DMS153 (cell line): ENCODE data around the gene PANK1.
A peak's percentile ranks its signal among the peaks of the same experiment; 100 is the strongest.

Experiments
- DNase-seq: peaks from one replicate; lab custom pipeline; 2025; lab: John Stamatoyannopoulos, UW

PANK1 gene

DNA sequence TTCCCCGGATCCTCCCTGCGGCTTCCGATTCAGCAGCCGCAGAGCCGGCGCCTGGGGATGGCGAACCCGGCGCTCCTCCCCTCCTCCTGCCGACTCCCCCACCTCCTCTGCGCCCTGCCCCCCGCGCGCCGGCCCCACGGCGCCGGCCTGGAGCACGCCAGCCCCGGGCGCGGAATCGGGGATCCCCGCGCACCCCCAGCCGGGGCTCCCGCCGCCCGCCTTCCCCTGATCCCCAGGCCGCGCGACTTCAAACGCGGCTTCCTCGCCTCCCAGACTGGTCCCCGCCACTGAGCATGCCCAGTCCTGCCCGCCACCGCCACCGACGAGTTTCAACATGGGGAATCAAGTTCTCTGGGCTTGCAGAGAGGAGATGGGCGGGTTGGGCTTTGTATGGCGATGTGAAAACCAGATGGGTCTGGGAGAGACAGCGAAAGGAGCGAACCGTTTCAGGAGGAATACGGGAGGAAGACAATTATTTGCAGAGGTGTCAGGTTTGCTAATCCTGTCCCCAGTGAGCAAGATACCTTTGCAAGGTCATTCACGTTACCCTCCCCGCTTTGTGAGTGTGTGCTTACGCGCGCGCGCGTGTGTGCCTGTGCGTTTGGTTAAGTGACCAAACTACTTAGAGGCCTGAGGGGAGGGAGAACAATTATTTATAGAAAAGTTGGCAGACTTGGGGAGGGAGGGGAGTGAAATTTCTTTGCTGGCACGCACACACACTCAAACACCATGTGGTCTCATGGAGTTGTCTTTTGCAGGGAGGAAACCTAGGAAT is at the start of gene PANK1:
PANK1 (minus strand) TSS at position 276 of the 775 bp plus-strand sequence. CDS start 351 bp downstream, outside the sequence.
- DNase-seq = peak; percentile 59

DNA sequence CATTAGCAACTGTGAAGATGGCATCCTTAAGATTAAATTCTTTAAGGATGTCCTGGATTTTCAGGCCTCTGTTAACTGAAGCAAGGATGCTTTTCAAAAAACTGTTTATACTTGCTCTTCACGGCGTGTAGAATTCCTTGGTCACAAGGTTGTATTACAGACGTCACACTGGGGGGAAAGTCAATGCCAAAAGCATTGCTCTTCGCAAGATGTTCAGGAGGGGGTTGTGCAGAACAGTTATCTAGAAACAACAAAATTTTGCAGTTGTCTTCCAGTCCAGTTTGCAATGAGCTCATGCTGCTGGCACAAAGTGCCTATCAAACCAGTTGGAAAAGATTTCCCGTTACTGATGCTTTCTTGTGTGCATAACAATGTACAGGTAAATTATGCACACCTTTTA is 48.1 kb upstream of the PANK1 start:
- no peak for DNase-seq

- no peak for DNase-seq
Observed at GRCh38 chr10:89692416-89692815, 47.4 kb upstream of the PANK1 start.

- DNase-seq = no peak
Observed at GRCh38 chr10:89690027-89690426, 45.0 kb upstream of the PANK1 start.

DNA sequence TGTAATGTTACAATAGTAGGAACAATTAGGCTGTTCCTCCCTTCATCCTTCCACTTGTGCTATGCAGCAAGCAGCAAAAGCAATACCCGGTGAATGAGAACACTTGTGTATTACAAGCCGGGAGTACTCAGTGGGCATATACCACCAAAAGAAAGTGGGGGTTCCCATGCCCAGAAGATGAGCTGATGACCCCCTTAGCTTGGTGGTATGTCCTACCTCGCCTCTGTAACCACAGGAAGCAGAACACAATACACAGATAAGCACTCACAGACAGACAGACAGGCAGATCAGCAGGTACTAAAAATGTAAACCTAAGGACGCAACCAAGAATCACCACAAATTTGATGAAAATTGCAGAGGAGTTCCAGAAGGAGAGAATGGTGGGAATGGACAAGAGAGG is 40.9 kb upstream of the PANK1 start:
- no peak for DNase-seq

- no peak for DNase-seq
Observed at GRCh38 chr10:89684604-89685003, 39.6 kb upstream of the PANK1 start.

- peak; percentile 14 for DNase-seq
Observed at GRCh38 chr10:89683883-89684282, 38.8 kb upstream of the PANK1 start.

DNA sequence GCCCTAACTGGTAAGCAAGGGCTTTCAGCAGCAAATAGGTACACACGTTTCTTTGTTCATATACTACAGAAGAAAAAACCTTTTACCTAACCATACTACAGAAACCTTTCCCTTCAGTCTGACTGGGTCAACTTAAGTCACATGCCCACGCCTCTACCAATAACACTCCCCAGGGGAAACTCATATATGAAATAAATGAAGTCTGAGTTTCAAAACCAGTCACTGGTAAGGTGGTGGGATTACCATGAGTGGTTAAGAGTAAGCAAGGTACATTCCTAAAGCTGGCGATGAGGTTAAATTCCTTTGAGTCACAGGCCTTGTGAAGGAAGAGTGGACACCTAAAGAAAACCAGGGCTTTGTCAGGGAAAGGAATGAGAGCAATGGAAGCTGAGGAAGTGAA is 34.9 kb upstream of the PANK1 start:
- no peak for DNase-seq

GRCh38 chr10:89677341-89677740 is 32.3 kb upstream of the PANK1 start:
- DNase-seq = no peak

GRCh38 chr10:89670926-89671325 is 25.9 kb upstream of the PANK1 start:
- no peak for DNase-seq

DNA sequence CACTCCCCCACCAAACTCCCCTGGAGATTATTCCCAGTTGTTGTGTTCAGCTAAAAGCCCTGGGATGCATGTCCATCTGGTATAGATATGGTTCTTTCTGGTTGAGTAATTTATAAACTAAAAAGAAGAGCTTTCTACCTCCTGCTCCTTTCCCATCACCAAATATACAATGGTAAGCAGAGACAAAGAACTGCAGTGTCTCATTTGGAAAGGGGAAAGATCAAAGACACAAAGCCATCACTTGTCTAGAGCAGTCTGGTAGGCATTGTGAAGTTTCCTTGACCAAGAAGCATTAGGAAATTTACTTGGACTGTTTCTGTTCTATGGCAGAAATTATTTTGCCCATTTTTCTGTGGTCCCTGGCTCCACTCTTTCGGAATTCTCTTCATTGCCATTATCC is 24.9 kb upstream of the PANK1 start:
- DNase-seq = no peak

DNA sequence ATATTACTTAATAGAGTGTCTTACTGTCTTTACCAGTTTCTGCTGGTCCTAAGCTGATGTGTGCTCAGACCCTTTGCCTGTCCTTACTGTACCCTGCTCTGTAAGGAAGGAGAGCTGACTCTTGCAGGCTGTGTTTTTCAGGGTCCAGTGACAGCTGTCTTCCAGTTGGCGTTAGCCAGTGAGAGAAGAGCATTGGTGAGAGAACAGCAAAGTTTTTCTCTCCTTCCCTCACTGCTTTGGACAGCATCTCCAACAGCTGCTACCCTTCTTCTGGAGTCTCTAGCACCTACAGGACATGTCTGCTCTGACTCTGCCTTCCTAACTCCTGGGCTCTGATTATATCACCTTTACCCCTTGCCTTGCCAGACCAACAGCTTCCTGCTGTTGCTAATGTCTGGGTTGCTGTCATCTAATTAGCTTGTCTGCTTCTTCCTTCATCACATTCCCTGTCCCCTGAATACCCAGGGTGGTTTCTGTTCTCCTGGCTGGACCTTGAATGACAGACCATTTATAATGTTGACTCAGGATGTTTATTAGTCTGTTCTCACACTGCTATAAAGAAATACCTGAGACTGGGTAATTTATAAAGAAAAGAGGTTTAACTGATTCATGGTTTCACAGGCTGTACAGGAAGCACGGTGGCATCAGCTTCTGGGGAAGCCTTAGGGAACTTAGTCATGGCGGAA is 23.5 kb upstream of the PANK1 start:
- DNase-seq = no peak

GRCh38 chr10:89666138-89666537 is 21.1 kb upstream of the PANK1 start:
- no peak for DNase-seq

- DNase-seq = no peak
Observed at GRCh38 chr10:89665302-89665701, 20.3 kb upstream of the PANK1 start.

GRCh38 chr10:89664203-89664602 is 19.2 kb upstream of the PANK1 start:
- DNase-seq = no peak

DNA sequence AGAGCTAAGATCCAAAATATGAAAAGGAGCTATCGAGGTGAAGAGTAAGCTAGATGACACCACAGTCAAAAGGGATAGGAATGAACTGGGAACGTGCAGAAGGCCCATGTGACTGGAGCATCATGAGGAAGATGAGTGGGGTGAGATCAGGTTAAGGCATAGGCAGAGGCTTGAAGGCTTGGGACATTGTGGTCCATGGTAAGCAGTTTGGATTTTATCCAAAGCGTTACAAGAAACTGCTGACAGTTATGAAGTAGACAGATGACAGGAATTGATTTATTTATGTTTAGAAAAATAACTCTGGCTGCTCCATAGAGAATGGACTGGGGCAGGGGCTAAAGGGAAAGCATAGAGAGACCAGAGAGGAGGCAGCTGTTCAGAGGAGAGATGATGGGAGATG is 18.1 kb upstream of the PANK1 start:
- DNase-seq = no peak

DNA sequence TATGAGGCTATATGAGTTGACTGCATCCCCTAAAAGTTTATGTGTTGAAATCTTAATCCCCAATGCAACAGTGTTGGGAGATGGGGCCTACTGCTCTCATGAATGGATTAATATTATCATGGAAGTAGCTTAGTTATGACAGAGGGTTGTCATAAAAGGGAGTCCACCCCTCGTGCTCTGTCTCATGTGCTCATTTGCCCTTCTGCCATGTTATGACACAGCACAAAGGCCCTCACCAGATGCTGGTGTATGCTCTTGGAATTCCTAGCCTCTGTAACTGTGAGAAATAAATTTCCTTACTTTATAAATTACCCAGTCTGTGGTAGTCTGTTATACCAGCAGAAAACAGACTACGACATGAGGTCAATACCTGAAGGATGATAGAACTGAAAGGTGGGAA is 17.6 kb upstream of the PANK1 start:
- DNase-seq = no peak

- DNase-seq = no peak
Observed at GRCh38 chr10:89659143-89660131, 14.4 kb upstream of the PANK1 start.

DNA sequence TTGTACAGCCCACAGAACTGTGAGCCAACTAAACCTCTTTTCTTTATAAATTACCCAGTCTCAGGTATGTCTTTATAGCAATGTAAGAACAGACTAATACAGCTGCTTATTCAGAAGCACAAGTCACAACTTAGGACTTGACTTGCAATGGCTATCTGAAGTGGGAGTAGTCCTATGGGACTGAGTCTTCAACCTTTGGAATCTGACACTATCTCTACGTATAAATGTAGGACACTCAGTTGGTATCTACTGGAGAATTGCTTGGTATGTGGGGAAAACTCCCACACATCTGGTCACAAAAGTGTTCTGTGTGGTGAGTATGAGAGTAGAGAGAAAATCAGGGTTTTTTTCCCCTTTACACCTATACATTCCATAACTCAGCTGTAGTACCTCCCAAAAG is 12.3 kb upstream of the PANK1 start:
- no peak for DNase-seq

DNA sequence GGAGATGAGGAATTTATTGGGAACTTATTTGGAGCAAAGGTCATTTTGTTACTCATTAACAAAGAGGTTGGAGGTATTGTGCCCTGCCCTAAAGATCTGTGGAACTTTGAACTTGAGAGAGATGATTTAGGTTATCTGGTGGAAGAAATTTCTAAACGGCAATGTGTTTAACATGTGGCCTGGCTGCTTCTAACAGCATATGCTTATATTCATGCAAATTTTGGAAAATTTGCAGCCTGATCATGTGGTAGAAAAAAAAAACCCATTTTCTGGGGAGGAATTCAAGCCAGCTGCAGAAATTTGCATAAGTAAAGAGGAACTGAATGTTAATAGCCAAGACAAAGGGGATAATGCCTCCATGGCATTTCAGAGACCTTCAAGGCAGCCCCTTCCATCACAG is 10.7 kb upstream of the PANK1 start:
- DNase-seq = no peak

DNA sequence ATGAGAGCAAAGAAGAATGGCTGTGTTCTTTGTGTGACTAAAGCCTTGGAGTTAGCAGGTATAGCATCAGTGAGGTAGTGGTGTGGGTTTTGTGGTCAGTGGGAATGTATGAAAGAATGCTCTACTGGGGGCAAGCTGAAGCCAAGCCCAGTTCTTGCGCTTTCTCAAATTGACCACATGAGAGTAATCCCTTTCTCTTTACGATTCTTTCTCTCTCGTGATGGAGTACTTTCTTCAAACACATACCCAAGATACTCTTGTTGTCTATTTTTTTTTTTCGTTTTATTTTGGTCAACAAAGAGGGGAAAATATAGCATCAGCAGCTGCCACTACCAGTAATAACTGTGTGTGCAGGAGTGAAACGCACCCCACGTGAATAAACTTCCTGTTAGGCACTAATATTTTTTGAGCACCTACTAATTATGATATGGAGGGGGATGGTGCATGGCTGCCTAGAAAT is 8.4 kb upstream of the PANK1 start:
- no peak for DNase-seq

DNA sequence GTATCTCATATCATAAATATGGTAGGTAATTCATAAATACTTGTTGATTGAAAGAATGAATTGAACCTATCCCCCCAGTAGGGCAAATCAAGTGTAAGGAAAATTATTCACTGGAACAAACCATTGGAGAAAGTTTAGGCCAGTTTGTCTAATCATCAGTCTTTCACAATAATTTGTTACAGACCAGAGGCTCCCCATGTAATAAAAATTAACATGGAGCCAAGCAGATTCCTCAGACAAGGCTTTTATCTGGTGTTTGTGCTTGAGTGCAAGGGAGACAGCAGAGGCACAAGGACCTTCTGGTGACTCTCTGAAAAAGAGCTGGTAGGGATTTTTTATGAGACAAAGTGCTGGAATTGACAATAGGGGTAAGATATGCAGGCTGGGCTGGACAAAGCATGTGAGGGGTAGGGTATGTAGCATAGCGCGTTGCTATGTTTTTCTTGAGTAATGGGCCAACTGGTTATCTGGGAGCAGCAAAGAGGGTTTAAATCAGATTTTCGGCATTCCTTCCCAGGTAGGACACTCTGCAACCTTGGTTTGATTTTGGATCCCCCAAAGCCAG is 7.8 kb upstream of the PANK1 start:
- DNase-seq = no peak
